ENCODE results near the gene SPPL3.

- TF ChIP-seq EZH2phosphoT487 (IDR thresholded peaks at IDR 0.05; ENCODE audit: low read depth, severe bottlenecking, unreplicated experiment) (no peak), CTCF (IDR thresholded peaks at IDR 0.05; ENCODE audit: poor library complexity) (no peak)
Observed at GRCh38 chr12:120734210-120734609, 169.9 kb downstream of the SPPL3 start.

Measured in hepatocyte (in vitro differentiated cells).